ENCODE data around the gene FKBP14. TPM values are rescaled to one million over a fixed set of nuclear protein-coding genes. Genes with fewer than 3 reads are reported as not detected.

FKBP14 gene
- total RNA-seq, 1 experiment from 2014 or later = 11.5 TPM

GRCh38 chr7:29989257-29989995 lies 37.1 kb downstream of the FKBP14 start, which contains the start of gene SCRN1:
TSS of gene SCRN1 (minus strand) at chr7:29989801. CDS start at chr7:29969067, 20,734 bp downstream.
- 0 out of 2 replicates have a peak within 1 kb of the TSS, but pooled peaks have one; percentile 77 for H3K4ac ChIP-seq (ENCODE audit: low read depth, low read length)
- H4K8ac ChIP-seq (replicated peaks; ENCODE audit: insufficient read length, low read depth, low read length) = no peak within 1 kb of the TSS
- H3K23me2 ChIP-seq (ENCODE audit: insufficient read length, low read depth, low read length, poor library complexity, severe bottlenecking) = peaks cover 8% of the 10 kb centered on the region
- no peak within 1 kb of the TSS for H3K23ac ChIP-seq (ENCODE audit: insufficient read length, low read depth, low read length)
- peak within 1 kb of the TSS; percentile 96 for H3K14ac ChIP-seq (ENCODE audit: insufficient read depth, low read length)
- no CpG with 5 or more reads among the region's 79 CpGs for WGBS (ENCODE audit: extremely low coverage, insufficient read length, low lambda C conversion rate)
- peaks cover 14% of the 10 kb centered on the region; the same call in 1 of the 2 replicates for H3K79me2 ChIP-seq (ENCODE audit: insufficient read depth, low read length)
- H3K4me3 Mint-ChIP-seq = peak within 1 kb of the TSS; percentile 91
- H2BK15ac ChIP-seq (ENCODE audit: low read depth, low read length) = no peak within 1 kb of the TSS; the same call in 1 of the 2 replicates
- peaks cover 5% of the 10 kb centered on the region; the same call in 1 of the 2 replicates for H3K4me1 ChIP-seq (ENCODE audit: insufficient read depth, low read length)
- no peak within 1 kb of the TSS for H3K27ac ChIP-seq (ENCODE audit: insufficient read length, low read depth, low read length)
- peak within 1 kb of the TSS in 2 of 3 experiments; percentile 65 to 98; a peak in 2 of 7 replicates for H3K27ac Mint-ChIP-seq
- peak within 1 kb of the TSS; percentile 59 for H3K4me2 ChIP-seq (ENCODE audit: insufficient read depth, insufficient read length, low read length)
- H3K4me1 Mint-ChIP-seq = peaks cover 16 to 17% of the 10 kb centered on the region in 2 experiments
- H3K79me1 ChIP-seq (ENCODE audit: insufficient read depth, low read depth, low read length, poor library complexity, severe bottlenecking) = peaks cover 3% of the 10 kb centered on the region
- peak; percentile 33; the same call in 2 of the 3 replicates for TF ChIP-seq CTCF (conservative IDR thresholded peaks at IDR 0.05)
- no peaks in the 10 kb centered on the region for H3K27me3 ChIP-seq (ENCODE audit: insufficient read depth, low read length)
- peak within 1 kb of the TSS; percentile 82 for H3K9ac ChIP-seq (ENCODE audit: extremely low read depth, insufficient read length, low read length)
- H3K9me3 Mint-ChIP-seq = peaks cover 13 to 16% of the 10 kb centered on the region in 2 experiments; a peak in 4 of 5 replicates
- H2AFZ ChIP-seq (ENCODE audit: low read length) = no peak within 1 kb of the TSS
- peaks cover 0 to 14% (median 0%) of the 10 kb centered on the region in 3 experiments; a peak in 6 of 7 replicates for H3K36me3 Mint-ChIP-seq (ENCODE audit: insufficient read depth in 1 of 3, low read depth in 3 of 3)
- H2AK5ac ChIP-seq (ENCODE audit: insufficient read length, low read length) = no peak within 1 kb of the TSS
- H3K9me3 ChIP-seq (ENCODE audit: control insufficient read depth, low read depth, low read length) = no peaks in the 10 kb centered on the region
- H4K20me1 ChIP-seq (ENCODE audit: control insufficient read depth, insufficient read depth, insufficient read length) = no peaks in the 10 kb centered on the region
- peak within 1 kb of the TSS; percentile 93 for H3K18ac ChIP-seq (ENCODE audit: insufficient read length, low read depth, low read length)
- H2BK120ac ChIP-seq (ENCODE audit: low read depth, low read length, poor library complexity, severe bottlenecking) = no peak within 1 kb of the TSS
- H2BK5ac ChIP-seq (ENCODE audit: insufficient read length, low read length) = no peak within 1 kb of the TSS
- H2BK12ac ChIP-seq (ENCODE audit: insufficient read length, low read depth, low read length) = peak within 1 kb of the TSS; percentile 45
- peak; percentile 63 for DNase-seq
- H3T11ph ChIP-seq (ENCODE audit: low read length) = no peak within 1 kb of the TSS
- H2BK20ac ChIP-seq (ENCODE audit: low read depth, low read length, poor library complexity, severe bottlenecking) = no peak within 1 kb of the TSS
- H3K27me3 Mint-ChIP-seq (ENCODE audit: low read depth) = peaks cover 6% of the 10 kb centered on the region; the same call in 1 of the 2 replicates
- H4K5ac ChIP-seq (ENCODE audit: insufficient read length, low read depth, low read length) = no peak within 1 kb of the TSS
- H3K56ac ChIP-seq (ENCODE audit: insufficient read length, low read depth, low read length) = no peak within 1 kb of the TSS
- no peak within 1 kb of the TSS for H4K91ac ChIP-seq (ENCODE audit: insufficient read length, low read depth, low read length)

All from H9 (cell line).